Measurements from ENCODE around the gene SPATA22. TPM values are rescaled to one million over a fixed set of nuclear protein-coding genes. Genes with fewer than 3 reads are reported as not detected.
"Not testable (repeated sequence)": the region's sequence is repeated elsewhere in the genome, so short reads cannot be mapped to it uniquely, and the experiment has no call there.

The SPATA22 gene
- total RNA-seq, 1 donor from 2014 or later, result not detected

GRCh38 chr17:3418222-3418621 is 53.4 kb downstream of the SPATA22 start:
- no peaks in the 10 kb centered on the region for H3K4me1 Mint-ChIP-seq (ENCODE audit: low read depth, unreplicated experiment)
- no peaks in the 10 kb centered on the region for H3K9me3 Mint-ChIP-seq (ENCODE audit: unreplicated experiment)
- no peak overlapping the region for H3K4me3 Mint-ChIP-seq (ENCODE audit: unreplicated experiment)
- H3K4me2 ChIP-seq (ENCODE audit: low read length), result no peak overlapping the region
- peaks cover 2% of the 10 kb centered on the region for H3K36me3 Mint-ChIP-seq (ENCODE audit: low read depth, unreplicated experiment)
- no peak overlapping the region for H3K27ac Mint-ChIP-seq (ENCODE audit: unreplicated experiment)
- DNase-seq (ENCODE audit: low read depth) (no peak), FAIRE-seq (no peak)
- no peak for TF ChIP-seq CTCF (IDR thresholded peaks at IDR 0.05; ENCODE audit: insufficient read depth, low read depth, low read length)
- no peak for TF ChIP-seq EZH2 (IDR thresholded peaks at IDR 0.05; ENCODE audit: insufficient read depth, low read length)
- H3K9ac ChIP-seq (ENCODE audit: low read length), result no peak overlapping the region
- H3K4me3 ChIP-seq (ENCODE audit: insufficient read depth, low read depth, low read length), result no peak overlapping the region
- no peaks in the 10 kb centered on the region for H3K9me3 ChIP-seq (ENCODE audit: insufficient read depth, low read depth, low read length)
- no peak overlapping the region for H2AFZ ChIP-seq (ENCODE audit: low read depth, low read length)
- no peaks in the 10 kb centered on the region for H3K27me3 ChIP-seq (ENCODE audit: insufficient read depth, low read length)
- no peak overlapping the region for H3K27ac ChIP-seq (ENCODE audit: low read depth, low read length)
- no peaks in the 10 kb centered on the region for H3K36me3 ChIP-seq (ENCODE audit: insufficient read depth, low read length)
- no peaks in the 10 kb centered on the region for H3K4me1 ChIP-seq (ENCODE audit: insufficient read depth, low read length)
- H3K79me2 ChIP-seq (ENCODE audit: insufficient read depth, low read length), result no peaks in the 10 kb centered on the region
- H3K27me3 Mint-ChIP-seq (ENCODE audit: low read depth, unreplicated experiment), result peaks cover 4% of the 10 kb centered on the region
- H4K20me1 ChIP-seq (ENCODE audit: insufficient read depth, low read length), result no peaks in the 10 kb centered on the region

- Histone ChIP-seq H2AFZ (ENCODE audit: low read depth, low read length) (no peak overlapping the region), H3K27ac (ENCODE audit: low read depth, low read length) (no peak overlapping the region), H4K20me1 (ENCODE audit: insufficient read depth, low read length) (no peaks in the 10 kb centered on the region), H3K36me3 (ENCODE audit: insufficient read depth, low read length) (no peaks in the 10 kb centered on the region), H3K9ac (ENCODE audit: low read length) (no peak overlapping the region), H3K79me2 (ENCODE audit: insufficient read depth, low read length) (no peaks in the 10 kb centered on the region), H3K4me2 (ENCODE audit: low read length) (no peak overlapping the region), H3K4me1 (ENCODE audit: insufficient read depth, low read length) (no peaks in the 10 kb centered on the region), H3K9me3 (ENCODE audit: insufficient read depth, low read depth, low read length) (no peaks in the 10 kb centered on the region), H3K4me3 (ENCODE audit: insufficient read depth, low read depth, low read length) (no peak overlapping the region), H3K27me3 (ENCODE audit: insufficient read depth, low read length) (no peaks in the 10 kb centered on the region)
- Mint-ChIP-seq H3K9me3 (ENCODE audit: unreplicated experiment) (no peaks in the 10 kb centered on the region), H3K36me3 (ENCODE audit: low read depth, unreplicated experiment) (peaks cover 2% of the 10 kb centered on the region), H3K4me1 (ENCODE audit: low read depth, unreplicated experiment) (no peaks in the 10 kb centered on the region), H3K4me3 (ENCODE audit: unreplicated experiment) (no peak overlapping the region), H3K27me3 (ENCODE audit: low read depth, unreplicated experiment) (peaks cover 7% of the 10 kb centered on the region), H3K27ac (ENCODE audit: unreplicated experiment) (no peak overlapping the region)
- TF ChIP-seq EZH2 (IDR thresholded peaks at IDR 0.05; ENCODE audit: insufficient read depth, low read length) (no peak), CTCF (IDR thresholded peaks at IDR 0.05; ENCODE audit: insufficient read depth, low read depth, low read length) (no peak)
- no peak for FAIRE-seq
- no peak for DNase-seq (ENCODE audit: low read depth)
Measured at GRCh38 chr17:3415610-3416009, 56.0 kb downstream of the SPATA22 start.

- not testable (repeated sequence) for H3K36me3 ChIP-seq (ENCODE audit: insufficient read depth, low read length); H3K36me3 Mint-ChIP-seq (ENCODE audit: low read depth, unreplicated experiment); H3K27ac Mint-ChIP-seq (ENCODE audit: unreplicated experiment); H4K20me1 ChIP-seq (ENCODE audit: insufficient read depth, low read length); H3K4me3 ChIP-seq (ENCODE audit: insufficient read depth, low read depth, low read length); H3K27ac ChIP-seq (ENCODE audit: low read depth, low read length); DNase-seq (ENCODE audit: low read depth); H3K4me1 ChIP-seq (ENCODE audit: insufficient read depth, low read length); FAIRE-seq; H3K9me3 Mint-ChIP-seq (ENCODE audit: unreplicated experiment); H3K27me3 Mint-ChIP-seq (ENCODE audit: low read depth, unreplicated experiment); H3K9me3 ChIP-seq (ENCODE audit: insufficient read depth, low read depth, low read length); H3K9ac ChIP-seq (ENCODE audit: low read length); H2AFZ ChIP-seq (ENCODE audit: low read depth, low read length); H3K4me3 Mint-ChIP-seq (ENCODE audit: unreplicated experiment); H3K4me2 ChIP-seq (ENCODE audit: low read length); H3K4me1 Mint-ChIP-seq (ENCODE audit: low read depth, unreplicated experiment); H3K27me3 ChIP-seq (ENCODE audit: insufficient read depth, low read length); H3K79me2 ChIP-seq (ENCODE audit: insufficient read depth, low read length)
Measured at GRCh38 chr17:3412216-3412615, 59.4 kb downstream of the SPATA22 start.

All from astrocyte (in vitro differentiated cells and primary cell).